Measurements from ENCODE around the gene VSTM2L.

Gene VSTM2L

DNA sequence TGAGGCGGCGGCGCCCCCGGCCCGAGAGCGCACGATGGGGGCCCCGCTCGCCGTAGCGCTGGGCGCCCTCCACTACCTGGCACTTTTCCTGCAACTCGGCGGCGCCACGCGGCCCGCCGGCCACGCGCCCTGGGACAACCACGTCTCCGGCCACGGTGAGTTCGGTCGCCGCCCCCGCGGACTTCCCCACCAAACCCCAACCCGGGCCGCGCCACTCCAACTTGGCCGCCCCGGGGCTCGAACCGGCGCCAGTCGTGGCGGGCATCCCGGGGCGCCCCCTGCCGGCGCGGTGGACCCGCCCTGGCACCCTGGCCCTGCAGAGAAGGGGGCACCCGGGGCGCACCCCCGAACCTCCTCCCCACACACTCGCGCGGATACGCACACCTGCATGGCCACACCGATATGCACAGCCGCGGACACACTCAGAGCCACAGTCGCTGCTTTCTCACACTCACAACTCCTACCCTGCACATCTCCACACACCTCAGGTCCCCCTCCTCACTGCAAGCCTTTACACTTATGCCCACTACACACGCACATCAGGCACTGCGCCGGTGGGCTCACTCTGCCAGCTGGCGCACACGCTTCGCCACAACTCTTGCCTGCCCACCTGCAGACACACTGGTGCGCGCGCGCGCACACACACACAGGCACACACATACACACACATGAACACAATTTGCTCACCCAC, 535 bp downstream of the VSTM2L start:
- ChIA-PET POLR2A (no interaction called here), CTCF (no interaction called here)
- DNase-seq = peak in 1 of 3 donors; percentile 17
- WGBS (ENCODE audit: insufficient coverage) = 33% methylated on average over 51 of the region's 67 CpGs
- Histone ChIP-seq H3K27ac (ENCODE audit: insufficient read depth in 1 of 2, low read depth in 1 of 2, low read length in 2 of 2, poor library complexity in 1 of 2, severe bottlenecking in 2 of 2) (no peak overlapping the region), H3K4me1 (ENCODE audit: control extremely low read depth in 1 of 4, control insufficient read depth in 4 of 4, insufficient read depth in 4 of 4, low read length in 3 of 4) (peaks cover 0 to 4% (median 4%) of the 10 kb centered on the region in 4 experiments), H3K27me3 (replicated peaks in 2 of 5; ENCODE audit: control insufficient read depth in 4 of 5, insufficient read depth in 5 of 5, low read length in 4 of 5) (peaks cover 2 to 96% (median 39%) of the 10 kb centered on the region in 5 experiments), H3K4me3 (ENCODE audit: control insufficient read depth in 1 of 7, extremely low read depth in 1 of 7, insufficient read depth in 4 of 7, low read depth in 2 of 7, low read length in 6 of 7) (peak overlapping the region in 1 of 7 experiments; percentile 37), H3K9me3 (ENCODE audit: control extremely low read depth in 1 of 5, control insufficient read depth in 4 of 5, insufficient read depth in 2 of 5, low read depth in 1 of 5, low read length in 4 of 5) (no peaks in the 10 kb centered on the region), H3K36me3 (ENCODE audit: control insufficient read depth in 4 of 4, insufficient read depth in 4 of 4, low read length in 3 of 4) (no peaks in the 10 kb centered on the region)

DNA sequence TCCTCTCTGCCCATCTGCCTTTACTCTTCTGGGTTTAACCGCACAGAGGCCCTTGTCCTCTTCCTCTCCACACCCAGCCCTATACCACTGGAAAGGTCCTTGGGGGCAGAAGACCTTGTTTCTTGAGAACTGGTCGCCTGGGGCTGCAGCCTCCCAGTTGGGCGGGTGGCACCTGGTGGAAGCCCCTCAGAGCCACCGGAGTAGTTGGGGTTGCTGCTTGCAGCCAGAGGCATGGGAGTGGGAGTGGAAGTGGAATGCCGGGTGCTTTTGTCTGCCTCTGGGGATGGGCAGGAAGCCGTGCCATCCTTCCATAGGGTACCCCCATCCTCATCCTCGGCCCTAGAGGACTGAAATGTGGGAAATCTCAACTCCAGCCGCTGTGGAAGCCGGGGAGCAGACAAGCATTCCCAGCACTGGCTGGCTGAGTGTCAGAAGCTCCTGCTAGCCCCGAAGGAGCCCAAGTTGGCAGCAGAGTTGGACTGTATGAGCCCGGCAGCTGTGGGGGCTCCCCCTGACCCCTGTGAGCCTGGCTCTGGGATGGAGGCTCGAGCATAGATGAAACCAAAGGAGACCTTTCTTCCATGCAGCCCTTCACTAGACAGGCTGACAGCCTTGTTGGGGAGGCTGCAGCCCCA, 1.2 kb downstream of the VSTM2L start:
- Histone ChIP-seq H3K36me3 (ENCODE audit: control insufficient read depth in 4 of 4, insufficient read depth in 4 of 4, low read length in 3 of 4) (no peaks in the 10 kb centered on the region), H3K27me3 (replicated peaks in 2 of 5; ENCODE audit: control insufficient read depth in 4 of 5, insufficient read depth in 5 of 5, low read length in 4 of 5) (peaks cover 2 to 99% (median 41%) of the 10 kb centered on the region in 5 experiments), H3K9me3 (ENCODE audit: control extremely low read depth in 1 of 5, control insufficient read depth in 4 of 5, insufficient read depth in 2 of 5, low read depth in 1 of 5, low read length in 4 of 5) (no peaks in the 10 kb centered on the region), H3K4me1 (ENCODE audit: control extremely low read depth in 1 of 4, control insufficient read depth in 4 of 4, insufficient read depth in 4 of 4, low read length in 3 of 4) (peaks cover 0 to 4% (median 4%) of the 10 kb centered on the region in 4 experiments), H3K4me3 (ENCODE audit: control insufficient read depth in 1 of 7, extremely low read depth in 1 of 7, insufficient read depth in 4 of 7, low read depth in 2 of 7, low read length in 6 of 7) (no peak overlapping the region), H3K27ac (ENCODE audit: insufficient read depth in 1 of 2, low read depth in 1 of 2, low read length in 2 of 2, poor library complexity in 1 of 2, severe bottlenecking in 2 of 2) (no peak overlapping the region)
- ChIA-PET CTCF (no interaction called here), POLR2A (no interaction called here)
- WGBS (ENCODE audit: insufficient coverage) = 90% methylated on average over 9 of the region's 12 CpGs
- no peak for DNase-seq

DNA sequence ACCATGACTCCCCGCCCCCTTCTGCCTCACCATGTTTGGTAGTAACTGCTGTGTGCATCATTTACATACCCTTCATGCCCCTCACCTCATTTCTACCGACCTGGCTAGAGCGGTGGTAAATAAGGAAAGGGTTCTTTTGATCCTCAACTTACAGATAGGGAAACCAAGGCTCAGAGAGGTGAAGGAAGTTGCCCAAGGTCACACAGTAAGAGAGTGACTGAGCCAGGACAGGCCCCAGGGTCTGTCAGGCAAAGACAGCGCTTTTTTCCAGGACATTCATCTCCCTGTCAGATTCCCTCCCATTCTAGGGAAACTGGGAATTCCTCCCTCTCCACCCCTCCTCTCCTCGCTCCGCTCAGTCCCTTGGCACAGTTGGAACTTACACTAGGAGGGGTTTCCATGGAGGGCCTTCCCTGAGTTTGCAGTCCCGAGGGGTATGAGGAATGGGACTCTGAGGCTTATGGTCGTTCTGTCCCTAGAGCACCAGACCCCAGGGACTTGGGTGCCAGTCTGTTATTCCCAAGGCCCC, 2.0 kb downstream of the VSTM2L start:
- WGBS (ENCODE audit: insufficient coverage) = 81% methylated on average over 5 of the region's 8 CpGs
- POLR2A ChIA-PET = no interaction called here

DNA sequence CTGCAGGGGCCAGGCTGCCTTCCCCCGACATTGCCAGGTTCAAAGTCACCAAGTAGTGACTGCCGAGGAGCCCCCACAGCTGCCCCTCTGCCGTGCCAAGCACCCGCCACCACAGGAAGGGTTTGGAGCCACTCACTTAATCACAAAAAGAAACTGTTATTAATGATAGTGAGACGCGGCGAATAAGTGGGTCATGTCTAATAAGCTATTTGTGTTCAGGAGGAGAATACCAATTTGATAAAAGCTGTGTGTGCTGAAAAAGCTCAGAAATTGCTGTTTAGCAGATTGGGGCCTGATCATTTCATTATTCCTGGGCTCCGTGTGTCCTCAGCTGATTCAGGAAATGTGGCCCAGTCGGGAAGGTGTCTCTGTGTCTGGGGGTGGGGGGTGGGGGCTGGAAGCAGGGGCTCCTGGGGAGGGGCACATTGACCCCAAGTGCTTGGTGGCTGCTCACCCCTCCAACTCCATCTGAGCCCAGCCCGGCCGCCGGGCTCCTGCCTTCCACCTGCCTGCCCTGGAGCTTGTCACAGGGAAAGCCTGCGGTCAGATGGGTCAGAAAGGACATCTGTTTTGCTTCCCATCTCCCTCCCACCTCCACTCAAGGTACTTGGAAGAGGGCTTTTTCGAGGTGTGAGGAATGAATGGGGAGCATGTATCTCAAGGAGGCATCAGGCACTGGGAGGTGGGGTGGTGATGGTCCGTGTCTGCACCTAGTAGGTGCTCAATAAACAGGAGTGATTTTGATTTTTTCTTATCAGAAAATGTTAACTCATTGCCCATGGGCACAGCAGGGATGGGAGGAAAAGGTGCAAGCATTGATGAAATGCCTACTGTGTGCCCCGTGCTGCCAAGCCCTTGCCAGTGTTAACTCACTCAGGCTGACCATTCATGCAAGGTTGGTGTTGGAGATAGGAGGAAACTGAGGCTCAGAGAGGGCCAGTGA, 3.0 kb downstream of the VSTM2L start:
- ChIA-PET POLR2A (no interaction called here), CTCF (no interaction called here)
- H3K27ac ChIP-seq (ENCODE audit: insufficient read depth in 1 of 2, low read depth in 1 of 2, low read length in 2 of 2, poor library complexity in 1 of 2, severe bottlenecking in 2 of 2) = no peak overlapping the region
- WGBS (ENCODE audit: insufficient coverage) = 88% methylated on average over 8 of the region's 16 CpGs
- peaks cover 2 to 99% (median 38%) of the 10 kb centered on the region in 5 experiments for H3K27me3 ChIP-seq (replicated peaks in 2 of 5; ENCODE audit: control insufficient read depth in 4 of 5, insufficient read depth in 5 of 5, low read length in 4 of 5)
- no peaks in the 10 kb centered on the region for H3K36me3 ChIP-seq (ENCODE audit: control insufficient read depth in 4 of 4, insufficient read depth in 4 of 4, low read length in 3 of 4)
- H3K4me1 ChIP-seq (ENCODE audit: control extremely low read depth in 1 of 4, control insufficient read depth in 4 of 4, insufficient read depth in 4 of 4, low read length in 3 of 4) = peaks cover 0 to 4% (median 4%) of the 10 kb centered on the region in 4 experiments
- no peak overlapping the region for H3K4me3 ChIP-seq (ENCODE audit: control insufficient read depth in 1 of 7, extremely low read depth in 1 of 7, insufficient read depth in 4 of 7, low read depth in 2 of 7, low read length in 6 of 7)
- no peak for DNase-seq
- H3K9me3 ChIP-seq (ENCODE audit: control extremely low read depth in 1 of 5, control insufficient read depth in 4 of 5, insufficient read depth in 2 of 5, low read depth in 1 of 5, low read length in 4 of 5) = no peaks in the 10 kb centered on the region

More for the DNA sequence above, 2.0 kb downstream of the VSTM2L start:
- Histone ChIP-seq H3K4me3 (ENCODE audit: control insufficient read depth in 1 of 7, extremely low read depth in 1 of 7, insufficient read depth in 4 of 7, low read depth in 2 of 7, low read length in 6 of 7) (no peak overlapping the region), H3K27ac (ENCODE audit: insufficient read depth in 1 of 2, low read depth in 1 of 2, low read length in 2 of 2, poor library complexity in 1 of 2, severe bottlenecking in 2 of 2) (no peak overlapping the region), H3K36me3 (ENCODE audit: control insufficient read depth in 4 of 4, insufficient read depth in 4 of 4, low read length in 3 of 4) (no peaks in the 10 kb centered on the region), H3K9me3 (ENCODE audit: control extremely low read depth in 1 of 5, control insufficient read depth in 4 of 5, insufficient read depth in 2 of 5, low read depth in 1 of 5, low read length in 4 of 5) (no peaks in the 10 kb centered on the region), H3K4me1 (ENCODE audit: control extremely low read depth in 1 of 4, control insufficient read depth in 4 of 4, insufficient read depth in 4 of 4, low read length in 3 of 4) (peaks cover 0 to 4% (median 4%) of the 10 kb centered on the region in 4 experiments), H3K27me3 (replicated peaks in 2 of 5; ENCODE audit: control insufficient read depth in 4 of 5, insufficient read depth in 5 of 5, low read length in 4 of 5) (peaks cover 2 to 99% (median 44%) of the 10 kb centered on the region in 5 experiments)
- CTCF ChIA-PET = no interaction called here
- DNase-seq = no peak

DNA sequence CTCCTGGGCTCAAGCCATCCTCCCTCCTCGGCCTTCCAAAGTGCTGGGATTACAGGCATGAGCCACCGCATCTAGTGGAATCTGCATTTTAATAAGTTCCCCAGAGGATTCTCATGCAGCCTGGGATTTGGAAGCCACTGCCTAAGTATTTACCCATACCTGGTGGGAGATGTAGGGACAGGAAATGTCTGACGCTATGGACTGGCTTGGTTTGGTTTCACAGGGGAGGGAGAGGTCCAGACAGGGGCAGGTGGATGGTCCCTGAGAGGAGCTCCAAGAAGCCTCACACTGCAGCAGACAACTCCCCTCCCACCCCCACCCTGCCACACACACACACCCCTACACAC, 4.4 kb downstream of the VSTM2L start:
- POLR2A ChIA-PET = no interaction called here
- H3K27me3 ChIP-seq (replicated peaks in 2 of 5; ENCODE audit: control insufficient read depth in 4 of 5, insufficient read depth in 5 of 5, low read length in 4 of 5) = peaks cover 2 to 99% (median 43%) of the 10 kb centered on the region in 5 experiments
- WGBS (ENCODE audit: insufficient coverage) = 61% methylated on average over 2 of the region's 3 CpGs

DNA sequence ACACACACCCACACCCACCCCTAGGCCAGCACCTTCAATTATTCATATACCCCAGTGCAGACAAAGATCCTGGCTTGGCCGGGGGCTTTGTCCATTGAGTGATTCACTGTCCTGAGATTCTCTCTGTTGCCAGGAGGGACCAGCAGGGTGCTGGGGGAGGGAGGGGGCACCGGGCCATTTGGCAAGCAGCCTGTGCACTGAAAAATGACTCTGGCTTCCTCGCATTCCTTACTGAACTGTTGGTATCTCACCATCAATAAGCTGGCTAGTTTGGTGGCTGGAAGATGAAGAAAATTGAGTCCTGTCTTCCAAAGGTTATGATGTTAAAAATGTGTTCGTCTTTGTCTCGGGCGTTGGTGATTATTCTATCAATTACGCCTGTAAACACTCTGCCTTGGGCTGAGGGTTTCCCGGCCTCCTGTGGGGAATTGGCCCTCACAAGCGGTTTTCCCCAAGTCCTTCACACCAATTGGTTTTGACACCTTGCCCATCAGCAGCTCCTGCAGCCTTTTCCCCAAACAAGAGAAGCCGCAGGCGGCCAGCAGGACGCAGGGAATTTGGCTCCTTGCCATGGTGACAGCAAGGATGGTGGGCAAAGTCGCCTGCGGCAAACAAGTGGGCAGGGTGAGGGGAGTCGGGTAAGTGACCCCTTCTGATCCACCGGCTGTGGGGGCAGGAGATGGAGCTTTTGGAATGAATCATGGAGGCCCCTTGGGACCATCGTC, 4.9 kb downstream of the VSTM2L start:
- Histone ChIP-seq H3K27ac (ENCODE audit: insufficient read depth in 1 of 2, low read depth in 1 of 2, low read length in 2 of 2, poor library complexity in 1 of 2, severe bottlenecking in 2 of 2) (no peak overlapping the region), H3K4me1 (ENCODE audit: control extremely low read depth in 1 of 4, control insufficient read depth in 4 of 4, insufficient read depth in 4 of 4, low read length in 3 of 4) (peaks cover 0 to 4% (median 4%) of the 10 kb centered on the region in 4 experiments), H3K36me3 (ENCODE audit: control insufficient read depth in 4 of 4, insufficient read depth in 4 of 4, low read length in 3 of 4) (no peaks in the 10 kb centered on the region), H3K9me3 (ENCODE audit: control extremely low read depth in 1 of 5, control insufficient read depth in 4 of 5, insufficient read depth in 2 of 5, low read depth in 1 of 5, low read length in 4 of 5) (no peaks in the 10 kb centered on the region), H3K4me3 (ENCODE audit: control insufficient read depth in 1 of 7, extremely low read depth in 1 of 7, insufficient read depth in 4 of 7, low read depth in 2 of 7, low read length in 6 of 7) (no peak overlapping the region), H3K27me3 (replicated peaks in 2 of 5; ENCODE audit: control insufficient read depth in 4 of 5, insufficient read depth in 5 of 5, low read length in 4 of 5) (peaks cover 2 to 99% (median 44%) of the 10 kb centered on the region in 5 experiments)
- WGBS (ENCODE audit: insufficient coverage) = 61% methylated on average over 14 of the region's 17 CpGs
- no peak for DNase-seq
- ChIA-PET POLR2A (no interaction called here), CTCF (interaction anchor here (0.8 kb wide), 1 partner anchor 10 kb away, joined by 3 read pairs; no protein-coding TSS in a partner anchor)

More for the DNA sequence above, 4.4 kb downstream of the VSTM2L start:
- Histone ChIP-seq H3K9me3 (ENCODE audit: control extremely low read depth in 1 of 5, control insufficient read depth in 4 of 5, insufficient read depth in 2 of 5, low read depth in 1 of 5, low read length in 4 of 5) (no peaks in the 10 kb centered on the region), H3K27ac (ENCODE audit: insufficient read depth in 1 of 2, low read depth in 1 of 2, low read length in 2 of 2, poor library complexity in 1 of 2, severe bottlenecking in 2 of 2) (no peak overlapping the region), H3K4me3 (ENCODE audit: control insufficient read depth in 1 of 7, extremely low read depth in 1 of 7, insufficient read depth in 4 of 7, low read depth in 2 of 7, low read length in 6 of 7) (no peak overlapping the region), H3K36me3 (ENCODE audit: control insufficient read depth in 4 of 4, insufficient read depth in 4 of 4, low read length in 3 of 4) (no peaks in the 10 kb centered on the region), H3K4me1 (ENCODE audit: control extremely low read depth in 1 of 4, control insufficient read depth in 4 of 4, insufficient read depth in 4 of 4, low read length in 3 of 4) (peaks cover 0 to 4% (median 4%) of the 10 kb centered on the region in 4 experiments)
- DNase-seq = no peak
- CTCF ChIA-PET = interaction anchor here (0.8 kb wide), 1 partner anchor 10 kb away, joined by 3 read pairs; no protein-coding TSS in a partner anchor

All from common myeloid progenitor, CD34-positive (primary cell).